NCI-H82 treated with DMSO at 0.1 percent for 48 hours (cell line): ENCODE results near the gene SSC5D.

ENCODE experiments used
- DNase-seq: peaks from one replicate; lab custom pipeline; 2025; ENCODE audit not compliant: unreplicated experiment; lab: John Stamatoyannopoulos, UW

The SSC5D gene

DNA sequence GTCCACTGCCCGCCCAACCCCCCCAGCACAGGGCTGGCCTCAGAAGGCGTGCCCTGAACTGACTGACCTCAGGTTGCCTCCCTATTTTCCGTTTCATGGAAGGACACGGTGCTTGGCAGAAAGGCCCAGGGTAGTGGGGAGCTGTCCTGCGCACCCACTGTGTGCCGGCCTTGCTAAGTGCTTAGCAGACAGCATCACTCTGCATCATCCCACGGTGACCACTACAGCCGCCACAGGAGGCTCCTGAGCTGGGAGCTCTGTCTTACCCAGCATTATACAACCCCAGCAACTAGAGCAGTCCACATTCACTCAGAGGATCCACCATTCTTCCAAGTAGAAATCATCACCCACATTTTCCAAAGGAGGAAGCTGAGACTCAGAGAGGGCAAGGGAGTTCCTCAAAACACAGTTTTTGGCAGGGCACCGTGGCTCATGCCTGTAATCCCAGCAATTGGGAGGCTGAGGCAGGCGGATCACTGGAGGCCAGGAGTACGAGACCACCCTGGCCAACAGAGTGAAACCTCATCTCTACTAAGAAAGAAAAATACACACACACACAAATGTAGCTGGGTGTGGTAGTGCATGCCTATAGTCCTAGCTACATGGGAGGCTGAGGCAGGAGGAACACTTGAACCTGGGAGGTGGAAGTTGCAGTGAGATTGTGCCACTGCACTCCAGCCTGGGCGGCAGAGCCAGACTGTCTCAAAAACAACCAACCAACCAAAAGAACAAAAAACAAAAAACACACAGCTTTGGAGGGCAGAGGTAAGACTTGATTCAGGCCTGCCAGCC is 47.1 kb downstream of the SSC5D start:
- DNase-seq = no peak

DNA sequence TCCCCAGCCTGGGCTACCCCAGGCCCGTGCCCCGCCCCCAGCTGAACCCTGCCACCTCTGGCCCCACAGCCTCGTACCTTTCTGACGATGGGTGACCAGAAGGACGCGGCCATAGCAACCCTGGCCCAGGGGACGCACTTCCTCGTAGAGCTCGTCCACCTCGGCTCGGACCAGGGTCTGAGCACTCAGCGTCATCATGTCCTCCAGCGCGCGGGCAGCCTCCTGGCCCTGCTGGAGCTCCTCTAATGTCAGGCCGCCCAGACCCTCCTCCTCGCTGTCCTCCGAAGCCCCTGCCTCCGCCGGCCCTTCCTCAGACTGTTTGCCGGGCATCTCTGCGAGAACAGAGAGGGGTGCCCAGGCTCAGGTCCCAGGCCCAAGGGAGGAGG is 47.7 kb downstream of the SSC5D start:
- no peak for DNase-seq

GRCh38 chr19:55536366-55536765 is 48.1 kb downstream of the SSC5D start:
- no peak for DNase-seq

DNA sequence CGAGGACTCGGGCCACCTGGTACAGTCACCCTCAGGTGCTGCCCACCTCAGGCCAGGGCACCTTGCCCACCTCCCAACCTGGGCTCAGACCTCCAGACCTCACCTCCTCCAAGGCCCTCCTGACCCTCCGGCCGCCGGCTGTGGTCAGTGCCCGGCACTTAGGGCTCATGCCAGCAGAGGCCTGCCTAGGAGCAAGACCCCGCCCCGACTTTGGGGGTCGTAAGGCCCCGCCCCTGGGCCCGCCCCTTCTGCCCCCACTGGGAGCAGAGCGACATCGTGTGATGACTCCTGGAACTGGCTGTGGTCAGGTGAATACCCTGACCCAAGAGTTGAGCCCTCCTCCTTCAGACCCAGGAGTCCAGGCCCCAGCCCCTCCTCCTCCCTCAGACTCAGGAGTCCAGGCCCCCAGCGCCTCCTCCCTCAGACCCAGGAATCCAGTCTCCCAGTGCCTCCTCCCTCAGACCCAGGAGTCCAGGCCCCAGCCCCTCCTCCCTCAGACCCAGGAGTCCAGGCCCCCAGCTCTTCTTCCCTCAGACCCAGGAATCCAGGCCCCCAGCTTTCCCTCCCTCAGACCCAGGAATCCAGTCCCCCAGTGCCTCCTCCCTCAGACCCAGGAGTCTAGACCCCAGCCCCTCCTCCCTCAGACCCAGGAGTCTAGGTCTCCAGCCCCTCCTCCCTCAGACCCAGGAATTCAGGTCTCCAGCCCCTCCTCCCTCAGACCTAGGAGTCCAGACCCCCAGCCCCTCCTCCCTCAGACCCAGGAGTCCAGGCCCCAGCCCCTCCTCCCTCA is 48.9 kb downstream of the SSC5D start, which contains the start of gene SBK2:
TSS of gene SBK2 (minus strand) at position 183 of the 790 bp plus-strand sequence. CDS start 839 bp downstream, outside the sequence.
- DNase-seq = no peak

DNA sequence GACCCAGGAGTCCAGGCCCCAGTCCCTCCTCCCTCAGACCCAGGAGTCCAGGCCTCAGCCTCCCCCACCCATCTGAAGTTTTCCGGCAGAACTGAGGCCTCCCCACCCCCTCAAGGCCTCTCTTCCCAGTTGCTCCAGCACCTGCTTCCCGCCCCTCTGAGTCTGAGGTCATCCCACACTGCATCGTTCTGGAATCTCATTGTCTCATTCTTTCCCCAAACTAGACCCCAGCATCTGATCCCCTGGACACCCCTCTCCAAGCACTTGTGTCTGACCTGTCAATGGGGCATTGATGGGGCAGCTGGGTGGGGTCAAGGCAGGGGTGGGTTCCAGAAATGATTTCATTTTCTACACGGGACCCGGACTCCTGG is 49.5 kb downstream of the SSC5D start:
- no peak for DNase-seq

- no peak for DNase-seq
These were observed 49.9 kb downstream of the SSC5D start for GRCh38 chr19:55538132-55538531.

DNA sequence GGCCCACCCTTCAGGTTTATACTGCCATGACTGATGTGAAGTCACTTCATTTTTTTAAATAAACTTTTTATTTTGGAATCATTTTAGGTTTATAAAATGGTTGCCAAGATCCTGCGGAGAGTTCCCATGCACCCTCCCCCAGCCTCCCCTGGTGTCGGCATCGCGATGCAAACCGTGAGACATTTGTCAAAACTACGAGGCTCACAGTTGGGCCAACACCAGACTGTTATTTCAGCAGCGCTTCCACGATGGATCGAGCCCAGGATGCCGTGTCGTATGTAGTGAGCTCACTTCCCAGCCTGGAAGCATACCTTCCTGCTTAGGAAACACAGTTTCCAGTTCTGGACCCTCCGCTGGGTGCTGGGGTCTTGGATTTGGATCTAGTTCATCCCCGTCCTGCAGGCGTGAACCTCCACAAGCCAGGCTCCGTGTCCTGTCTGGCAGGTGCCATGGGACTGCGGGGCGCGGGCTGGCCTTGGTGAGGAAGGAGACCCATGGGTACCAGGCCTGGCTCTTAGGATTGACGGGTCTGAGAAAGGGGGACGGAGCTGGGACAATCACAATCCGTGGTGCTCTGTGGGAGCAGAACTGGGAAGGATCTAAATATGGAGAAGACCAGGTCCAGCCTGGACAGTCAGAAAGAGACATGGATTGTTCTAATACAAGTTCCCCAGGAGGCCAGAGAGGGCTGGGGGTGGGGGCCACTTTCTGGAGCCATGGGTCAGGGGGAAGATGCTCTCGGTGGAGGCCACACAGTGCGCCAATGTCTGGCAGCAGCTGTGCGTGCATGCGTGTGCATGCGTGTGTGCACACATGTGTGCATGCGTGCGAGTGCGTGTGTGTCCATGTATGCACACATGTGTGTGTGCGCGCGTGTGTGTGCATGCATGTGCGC is 51.1 kb downstream of the SSC5D start:
- no peak for DNase-seq

DNA sequence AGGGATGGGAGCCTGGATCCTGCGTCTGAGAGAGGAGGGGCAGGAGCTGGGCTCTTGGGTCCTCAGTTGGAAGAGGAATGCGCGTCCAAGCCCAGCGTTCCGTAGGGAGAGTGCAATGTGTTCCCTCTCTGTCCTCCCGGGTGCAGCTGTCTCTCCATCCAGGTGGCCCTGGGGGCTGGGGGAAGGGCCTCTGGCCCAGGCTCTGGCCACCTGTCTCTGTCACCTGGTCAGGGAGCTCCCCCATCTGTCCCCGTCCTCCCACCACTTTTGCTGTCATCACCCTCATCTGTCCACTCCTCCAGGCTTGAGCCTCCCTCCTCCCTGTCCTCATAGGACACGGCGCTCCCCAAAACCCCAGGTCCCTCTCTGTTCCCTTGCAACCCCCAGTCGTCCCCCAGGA is 52.4 kb downstream of the SSC5D start:
- no peak for DNase-seq

GRCh38 chr19:55541091-55541490 is 52.9 kb downstream of the SSC5D start:
- no peak for DNase-seq

- no peak for DNase-seq
These were observed 54.1 kb downstream of the SSC5D start for GRCh38 chr19:55542292-55542855.

DNA sequence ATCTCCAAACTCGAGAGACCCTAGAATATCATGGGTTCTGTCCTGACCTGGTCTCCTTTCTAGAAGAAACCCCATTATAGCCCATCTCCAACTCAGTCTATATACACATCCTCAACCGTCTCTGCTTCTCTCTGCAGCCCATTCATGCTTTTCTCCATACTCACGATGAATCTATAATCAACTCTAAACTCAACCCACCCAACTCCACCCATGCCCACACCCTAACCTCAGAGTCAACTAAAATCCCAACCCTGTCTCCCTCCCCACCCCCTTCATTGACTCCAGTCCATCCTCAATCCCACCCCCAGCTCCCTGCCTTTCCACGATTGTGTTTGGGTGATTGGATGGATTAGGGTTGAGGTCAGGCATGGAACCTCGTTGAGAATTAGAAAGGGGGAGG is 55.3 kb downstream of the SSC5D start:
- DNase-seq = no peak

- DNase-seq = no peak
These were observed 55.8 kb downstream of the SSC5D start for GRCh38 chr19:55544014-55544413.

DNA sequence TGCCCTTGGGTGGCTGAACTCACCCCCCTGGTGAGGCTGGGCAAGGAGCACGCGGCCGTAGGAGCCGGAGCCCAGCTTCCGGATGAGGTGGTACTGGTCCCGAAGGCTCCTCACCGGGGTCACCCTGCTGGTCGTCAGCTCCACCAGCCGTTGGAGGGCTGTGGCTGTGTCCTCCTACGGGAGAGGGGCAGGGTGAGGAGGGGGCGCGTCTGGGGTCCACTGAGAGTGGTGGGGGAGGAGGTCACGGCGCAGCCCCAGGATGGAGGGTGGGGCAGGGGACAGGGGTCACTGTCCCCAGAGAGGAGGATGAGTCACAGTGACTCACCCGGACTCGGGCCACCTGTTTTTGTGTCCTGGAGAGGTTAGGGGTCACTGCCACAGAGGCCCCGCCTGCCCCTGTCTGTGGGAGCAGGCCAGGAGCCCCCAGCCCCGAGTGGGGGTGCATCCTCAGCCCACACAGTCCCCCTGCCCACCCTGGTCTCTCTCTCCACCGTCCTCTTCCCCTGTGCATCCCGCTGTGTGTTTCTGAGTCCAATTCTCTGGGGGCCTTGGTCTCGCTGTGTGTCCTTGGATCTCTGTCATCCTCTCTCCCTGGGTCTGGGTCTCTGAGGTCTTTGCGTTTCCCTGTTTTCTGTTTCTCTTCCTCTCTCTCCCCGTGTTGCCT is 56.7 kb downstream of the SSC5D start:
- DNase-seq = no peak

DNA sequence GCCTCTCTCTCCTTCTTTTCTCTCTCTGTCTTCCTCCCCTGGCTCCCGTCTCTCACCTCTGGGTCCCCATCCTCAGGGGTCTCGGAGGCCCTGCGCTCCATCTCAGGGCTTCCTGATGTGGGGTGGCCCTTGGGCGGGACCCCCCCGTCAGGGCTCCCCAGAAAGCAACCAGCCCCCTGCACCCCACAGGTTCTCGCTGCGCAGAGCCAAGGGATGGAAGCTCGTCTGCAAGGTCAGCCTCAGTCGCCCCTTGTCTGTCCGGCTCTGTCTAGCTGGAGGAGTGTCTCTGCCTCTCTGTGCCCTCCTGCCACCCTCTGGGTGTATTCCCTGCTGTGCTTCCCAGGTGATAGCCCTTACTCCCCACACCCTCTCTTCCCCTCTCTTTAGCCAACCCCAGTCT is 57.2 kb downstream of the SSC5D start, which contains the start of gene SBK3:
TSS of gene SBK3 (minus strand) at position 101 of the 400 bp plus-strand sequence. CDS start at position 101, 0 bp downstream.
- DNase-seq = no peak

- DNase-seq = no peak
These were observed 57.8 kb downstream of the SSC5D start for GRCh38 chr19:55546011-55546410.

DNA sequence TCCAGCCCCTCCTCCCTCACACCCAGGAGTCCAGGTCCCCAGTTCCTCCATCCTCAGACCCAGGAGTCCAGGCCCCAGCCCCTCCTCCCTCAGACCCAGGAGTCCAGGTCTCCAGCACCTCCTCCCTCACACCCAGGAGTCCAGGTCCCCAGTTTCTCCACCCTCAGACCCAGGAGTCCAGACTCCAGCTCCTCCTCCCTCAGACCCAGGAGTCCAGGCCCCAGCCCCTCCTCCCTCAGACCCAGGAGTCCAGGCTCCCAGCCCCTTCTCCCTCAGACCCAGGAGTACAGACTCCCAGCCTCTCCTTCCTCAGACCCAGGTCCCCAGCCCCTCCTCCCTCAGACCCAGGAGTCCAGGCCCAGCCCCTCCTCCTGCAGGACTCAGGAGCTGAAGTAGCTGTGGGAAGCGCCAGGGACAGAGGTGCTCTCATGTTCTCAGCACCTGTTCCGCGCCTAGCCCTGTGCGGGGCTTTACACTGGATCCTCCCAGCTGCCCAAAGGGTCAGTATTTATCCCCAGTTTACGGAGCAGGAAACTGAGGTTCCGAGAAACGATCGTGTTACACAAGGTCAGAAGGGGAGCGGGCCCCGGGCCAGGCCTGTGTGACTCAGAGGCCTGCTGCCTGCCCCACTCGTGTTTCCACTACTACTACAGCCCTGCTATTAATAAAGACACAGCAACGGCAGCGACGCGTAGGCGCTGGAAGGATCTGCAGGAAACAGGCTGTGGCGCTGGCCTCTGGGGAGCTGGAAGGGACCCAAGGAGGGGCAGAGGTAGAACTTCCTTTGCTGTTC is 58.8 kb downstream of the SSC5D start:
- DNase-seq = no peak

DNA sequence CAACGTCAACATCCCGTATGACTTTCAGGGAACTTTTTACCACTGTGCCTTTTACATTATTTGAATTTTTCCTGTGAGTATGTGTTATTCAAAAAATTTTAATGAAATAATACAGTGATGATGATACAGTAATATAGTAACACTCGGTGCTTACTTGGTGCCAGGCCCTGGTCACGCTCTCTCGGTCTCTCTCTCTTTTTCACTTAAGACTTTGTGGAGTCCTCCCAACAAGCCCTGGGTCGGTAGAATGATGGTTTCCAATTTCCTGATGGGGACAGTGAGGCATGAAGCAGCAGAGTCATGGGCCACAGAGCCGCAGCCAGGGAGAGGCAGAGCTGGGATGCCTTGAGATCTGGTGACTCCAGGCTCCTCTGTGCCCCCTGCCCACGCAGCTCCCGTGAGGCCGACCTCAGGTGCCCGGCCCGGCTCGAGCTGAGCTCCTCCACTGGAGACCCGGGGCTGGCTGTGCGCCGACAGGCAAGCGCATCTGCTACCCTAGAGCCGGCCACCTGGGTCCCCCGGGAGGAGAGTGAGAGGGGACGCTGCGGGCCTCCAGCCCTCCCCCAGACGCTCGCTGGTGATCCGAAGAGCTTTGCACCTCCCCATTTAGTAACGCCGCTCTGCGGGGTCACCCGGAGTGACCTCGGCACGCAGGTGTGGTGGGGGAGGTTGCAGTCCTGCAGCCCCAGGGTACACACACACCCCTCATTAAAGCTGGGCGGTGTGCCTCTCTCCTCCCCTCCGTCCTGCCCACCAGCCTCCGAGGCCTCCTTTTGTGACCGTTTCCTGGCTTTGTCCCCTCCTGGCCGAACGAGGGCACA is 61.5 kb downstream of the SSC5D start:
- no peak for DNase-seq

GRCh38 chr19:55550321-55550650 is 62.0 kb downstream of the SSC5D start:
- no peak for DNase-seq

GRCh38 chr19:55552206-55552605 is 64.0 kb downstream of the SSC5D start:
- no peak for DNase-seq
